Psoas muscle (tissue), 8 donors: ENCODE results near the gene FMN2. TPM values are rescaled to one million over a fixed set of nuclear protein-coding genes. Genes with fewer than 3 reads are reported as not detected.

Experiments used
- ATAC-seq, 4 donors: fragments of 200-7000 bp; cut with Tn5 transposase; one replicate each; pipeline ENCODE4 v1.9.1; 2020; ENCODE audit warnings: moderate library complexity in 3 of 4, mild to moderate bottlenecking in 2 of 4
- DNase-seq, 2 donors: peaks; one replicate each; pipeline ENCODE4 v3.0.0-alpha.2; 2020
- H3K27ac ChIP-seq: fragments of 200-600 bp; one replicate; pipeline ENCODE4 v1.8.0; 2022
- H3K27me3 ChIP-seq, 3 donors: fragments of 200-600 bp in 1 of 3; one replicate each; pipeline versions ENCODE4 v1.6.1 to v1.8.0; 2013 to 2022; ENCODE audit warnings: low read length in 2 of 3, mild to moderate bottlenecking in 2 of 3, moderate library complexity in 1 of 3; ENCODE audit not compliant: insufficient read depth in 3 of 3
- H3K36me3 ChIP-seq, 2 donors: fragments of 200-600 bp in 1 of 2; one replicate each; pipeline versions ENCODE4 v1.6.1 to v1.8.0; 2013 to 2022; ENCODE audit warnings: low read depth in 1 of 2, mild to moderate bottlenecking in 1 of 2, moderate library complexity in 1 of 2; ENCODE audit not compliant: insufficient read depth in 1 of 2
- H3K4me1 ChIP-seq: fragments of 200-600 bp; one replicate; pipeline ENCODE4 v1.8.0; 2022
- H3K4me3 ChIP-seq: fragments of 200-600 bp; one replicate; pipeline ENCODE4 v1.8.0; 2022; ENCODE audit warnings: mild to moderate bottlenecking
- H3K9me3 ChIP-seq: fragments of 200-600 bp; one replicate; pipeline ENCODE4 v1.8.0; 2022
- CTCF ChIP-seq: fragments of 200-600 bp; IDR thresholded peaks from one replicate; pipeline ENCODE4 v1.8.0; 2022; ENCODE audit warnings: antibody characterized with exemption
- WGBS, 3 donors: extraction: QIAGEN DNeasy Blood & Tissue Kit; methylation state at CpG; one replicate each; pipeline versions ENCODE4 v1.1.6 to v1.1.7; 2013; 5-methylcytosine and 5-hydroxymethylcytosine counted together
- intact Hi-C, 2 donors: fragments of 100-400 bp; cut with DNase I; formaldehyde crosslinking; loops; one replicate each; pipeline versions ENCODE4 v1.11.0 to v1.14.2; 2022
- polyA plus RNA-seq, 3 donors: library from polyadenylated mRNA; stranded (reverse); fragments of 200-250 nt; gene quantifications; one replicate each; pipeline ENCODE4 v1.2.3, GENCODE V29; 2013
- total RNA-seq, 4 donors: library from RNA; stranded (reverse); fragmentation: NEBNext Ultra II Directional in 2 of 4; extraction: Animal tissue kit (Norgen Biotek cat#: 25700) in 2 of 4; gene quantifications; one replicate each; pipeline versions ENCODE4 v1.2.1 to v1.2.4, GENCODE V29; 2021 to 2023
- donor health status: healthy with polysubstance abuse.
- donor health status: DM: no; HTN: no; CAD: no; lungs with moderate emphysema.
- donor health status: Bipolar disorder and iron deficiency.
- donor health status: healthy.
- donor health status: DM: yes; HTN: yes; CAD: no.
- donor health status: DM: no; HTN: no; CAD: no.
- donor health status: DM: no; HTN: no; CAD: no.
- donor health status: DM: yes; HTN: yes; CAD: no.

Gene FMN2
- total and polyA plus RNA-seq, 7 donors, result 0.15 to 1.1 (median 0.52) TPM; not detected in 2

DNA sequence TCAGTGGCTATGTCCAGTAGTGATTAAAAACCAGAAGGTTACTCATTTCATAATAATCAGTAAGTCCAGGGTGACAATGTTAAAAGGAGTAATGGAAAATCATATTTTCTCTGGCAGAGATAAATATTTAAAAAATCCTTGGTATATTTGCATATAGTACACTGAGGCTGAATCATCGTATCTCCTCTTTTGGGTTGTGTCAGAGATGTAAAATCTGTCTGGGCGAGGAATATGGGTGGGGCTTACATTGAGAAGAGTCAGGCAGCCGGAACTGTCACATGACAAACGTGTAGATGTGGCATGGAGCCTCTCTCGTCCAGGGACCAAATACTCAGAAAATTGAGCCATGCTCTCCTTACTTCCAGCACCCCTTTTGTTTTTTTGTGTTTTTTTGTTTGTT, 120.9 kb downstream of the FMN2 start:
- H3K4me1 ChIP-seq, result no peaks in the 10 kb centered on the region
- H3K27ac ChIP-seq, result no peak overlapping the region
- no peak for TF ChIP-seq CTCF
- H3K4me3 ChIP-seq, result no peak overlapping the region
- no peaks in the 10 kb centered on the region for H3K27me3 ChIP-seq
- no peaks in the 10 kb centered on the region for H3K9me3 ChIP-seq
- no peaks in the 10 kb centered on the region for H3K36me3 ChIP-seq
- 66 to 71% (median 71%) methylated on average over 5 of the region's 5 CpGs for WGBS, 3 donors
- intact Hi-C loops, result no loop called here
- ATAC-seq (no peak), DNase-seq (no peak)

GRCh38 chr1:240217403-240217802, 125.7 kb downstream of the FMN2 start:
- Histone ChIP-seq H3K4me1 (no peaks in the 10 kb centered on the region), H3K27ac (no peak overlapping the region), H3K9me3 (no peaks in the 10 kb centered on the region), H3K36me3 (no peaks in the 10 kb centered on the region), H3K27me3 (no peaks in the 10 kb centered on the region), H3K4me3 (no peak overlapping the region)
- intact Hi-C loops, result no loop called here
- no peak for DNase-seq
- ATAC-seq, result no peak
- TF ChIP-seq CTCF, result no peak

DNA sequence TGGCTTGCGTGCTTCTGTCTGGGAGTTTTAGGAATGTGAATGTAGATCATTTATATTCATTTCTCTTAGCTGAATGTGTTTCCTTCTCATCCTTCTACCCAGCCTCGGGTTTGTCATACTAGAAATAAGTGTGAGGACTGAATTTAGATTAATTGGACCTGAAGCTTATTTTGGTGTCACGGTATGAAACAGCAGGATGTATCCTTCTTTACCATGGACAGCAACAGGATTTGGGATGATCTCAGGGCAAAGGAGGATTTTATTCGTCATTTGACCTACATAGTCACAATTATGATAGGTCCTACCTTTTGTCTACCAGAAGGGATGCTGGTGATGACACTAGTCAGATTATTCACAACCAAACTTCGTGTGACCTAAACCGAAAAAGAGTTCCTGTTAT, 127.4 kb downstream of the FMN2 start:
- Histone ChIP-seq H3K4me3 (no peak overlapping the region), H3K4me1 (no peaks in the 10 kb centered on the region), H3K9me3 (no peaks in the 10 kb centered on the region), H3K27ac (no peak overlapping the region), H3K27me3 (no peaks in the 10 kb centered on the region), H3K36me3 (no peaks in the 10 kb centered on the region)
- TF ChIP-seq CTCF, result no peak
- ATAC-seq, result no peak
- intact Hi-C loops, result no loop called here
- WGBS, 3 donors, result 58 to 68% (median 66%) methylated on average over 6 of the region's 6 CpGs
- DNase-seq, result no peak

GRCh38 chr1:240226102-240226501, 134.4 kb downstream of the FMN2 start:
- ATAC-seq (no peak), DNase-seq (no peak)
- peaks cover 11% of the 10 kb centered on the region for H3K9me3 ChIP-seq
- no peaks in the 10 kb centered on the region for H3K36me3 ChIP-seq
- no peak overlapping the region for H3K4me3 ChIP-seq
- no peaks in the 10 kb centered on the region for H3K27me3 ChIP-seq
- H3K4me1 ChIP-seq, result no peaks in the 10 kb centered on the region
- intact Hi-C loops, result no loop called here
- WGBS, 3 donors, result 78 to 83% (median 80%) methylated on average over 1 of the region's 1 CpG
- H3K27ac ChIP-seq, result no peak overlapping the region
- TF ChIP-seq CTCF, result no peak

DNA sequence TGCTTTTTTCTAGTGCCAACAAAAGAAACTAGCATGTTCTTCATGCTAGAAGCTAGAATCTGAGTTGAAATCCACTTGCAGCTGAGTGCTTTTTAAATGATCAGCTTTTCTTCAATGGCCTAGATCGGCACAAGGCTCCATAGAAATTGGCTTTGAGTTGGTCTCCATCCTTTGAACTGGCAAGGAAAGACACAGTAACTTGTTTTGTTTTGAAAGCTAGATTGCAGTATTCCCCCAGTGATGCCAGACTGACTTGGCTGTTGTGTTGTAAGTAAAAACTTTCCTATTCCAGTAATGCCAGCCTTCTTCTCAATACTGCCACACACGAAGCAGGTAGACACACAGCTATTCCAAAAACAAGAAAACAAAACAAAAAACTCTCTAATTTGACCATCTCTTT, 139.1 kb downstream of the FMN2 start:
- peaks cover 3% of the 10 kb centered on the region for H3K9me3 ChIP-seq
- no peak overlapping the region for H3K4me3 ChIP-seq
- ATAC-seq, result no peak
- WGBS, 3 donors, result 61 to 74% (median 63%) methylated on average over 2 of the region's 2 CpGs
- no peaks in the 10 kb centered on the region for H3K4me1 ChIP-seq
- no peak overlapping the region for H3K27ac ChIP-seq
- no peaks in the 10 kb centered on the region for H3K27me3 ChIP-seq
- no peak for DNase-seq
- H3K36me3 ChIP-seq, result no peaks in the 10 kb centered on the region
- no peak for TF ChIP-seq CTCF
- intact Hi-C loops, result no loop called here
